ENCODE measurements around the gene CRAMP1.

DNA sequence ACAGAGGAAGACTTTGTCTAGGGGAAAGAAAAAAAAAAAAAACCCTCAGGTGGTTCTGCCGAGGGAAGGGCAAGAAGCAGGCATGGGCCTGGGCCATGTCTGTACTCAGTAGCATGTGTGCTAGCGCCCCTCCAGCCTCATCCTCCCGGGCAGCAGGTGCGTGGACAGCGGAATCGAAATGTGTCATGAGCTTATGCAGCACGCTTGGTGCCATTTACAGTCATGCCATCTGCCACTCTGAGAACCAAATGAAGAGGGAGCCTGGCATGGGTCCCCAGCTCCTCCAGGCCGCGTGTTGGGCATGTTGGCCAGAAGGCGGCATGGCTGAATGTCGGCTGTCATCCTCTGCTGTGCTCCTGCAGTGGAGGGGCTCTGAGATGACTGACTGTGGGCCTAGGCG is 31.4 kb downstream of the CRAMP1 start:
- TF ChIP-seq, protein P1, sequence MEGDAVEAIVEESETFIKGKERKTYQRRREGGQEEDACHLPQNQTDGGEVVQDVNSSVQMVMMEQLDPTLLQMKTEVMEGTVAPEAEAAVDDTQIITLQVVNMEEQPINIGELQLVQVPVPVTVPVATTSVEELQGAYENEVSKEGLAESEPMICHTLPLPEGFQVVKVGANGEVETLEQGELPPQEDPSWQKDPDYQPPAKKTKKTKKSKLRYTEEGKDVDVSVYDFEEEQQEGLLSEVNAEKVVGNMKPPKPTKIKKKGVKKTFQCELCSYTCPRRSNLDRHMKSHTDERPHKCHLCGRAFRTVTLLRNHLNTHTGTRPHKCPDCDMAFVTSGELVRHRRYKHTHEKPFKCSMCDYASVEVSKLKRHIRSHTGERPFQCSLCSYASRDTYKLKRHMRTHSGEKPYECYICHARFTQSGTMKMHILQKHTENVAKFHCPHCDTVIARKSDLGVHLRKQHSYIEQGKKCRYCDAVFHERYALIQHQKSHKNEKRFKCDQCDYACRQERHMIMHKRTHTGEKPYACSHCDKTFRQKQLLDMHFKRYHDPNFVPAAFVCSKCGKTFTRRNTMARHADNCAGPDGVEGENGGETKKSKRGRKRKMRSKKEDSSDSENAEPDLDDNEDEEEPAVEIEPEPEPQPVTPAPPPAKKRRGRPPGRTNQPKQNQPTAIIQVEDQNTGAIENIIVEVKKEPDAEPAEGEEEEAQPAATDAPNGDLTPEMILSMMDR (IDR thresholded peaks at IDR 0.05): no peak
- TF ChIP-seq POLR2AphosphoS5 (IDR thresholded peaks at IDR 0.05; ENCODE audit: low read depth, low read length): no peak
- TF ChIP-seq SIN3A (IDR thresholded peaks at IDR 0.05; ENCODE audit: borderline replicate concordance, insufficient read depth, low read depth, low read length): no peak
